Measurements from ENCODE around the gene AZU1.

GRCh38 chr19:807627-808422 is 19.8 kb upstream of the AZU1 start:
- TF ChIP-seq, protein P1, sequence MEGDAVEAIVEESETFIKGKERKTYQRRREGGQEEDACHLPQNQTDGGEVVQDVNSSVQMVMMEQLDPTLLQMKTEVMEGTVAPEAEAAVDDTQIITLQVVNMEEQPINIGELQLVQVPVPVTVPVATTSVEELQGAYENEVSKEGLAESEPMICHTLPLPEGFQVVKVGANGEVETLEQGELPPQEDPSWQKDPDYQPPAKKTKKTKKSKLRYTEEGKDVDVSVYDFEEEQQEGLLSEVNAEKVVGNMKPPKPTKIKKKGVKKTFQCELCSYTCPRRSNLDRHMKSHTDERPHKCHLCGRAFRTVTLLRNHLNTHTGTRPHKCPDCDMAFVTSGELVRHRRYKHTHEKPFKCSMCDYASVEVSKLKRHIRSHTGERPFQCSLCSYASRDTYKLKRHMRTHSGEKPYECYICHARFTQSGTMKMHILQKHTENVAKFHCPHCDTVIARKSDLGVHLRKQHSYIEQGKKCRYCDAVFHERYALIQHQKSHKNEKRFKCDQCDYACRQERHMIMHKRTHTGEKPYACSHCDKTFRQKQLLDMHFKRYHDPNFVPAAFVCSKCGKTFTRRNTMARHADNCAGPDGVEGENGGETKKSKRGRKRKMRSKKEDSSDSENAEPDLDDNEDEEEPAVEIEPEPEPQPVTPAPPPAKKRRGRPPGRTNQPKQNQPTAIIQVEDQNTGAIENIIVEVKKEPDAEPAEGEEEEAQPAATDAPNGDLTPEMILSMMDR (IDR thresholded peaks at IDR 0.05): no peak
- no peak for TF ChIP-seq POLR2A (IDR thresholded peaks at IDR 0.05)

All from stomach (tissue), 4 donors.